Measurements from ENCODE around the gene GMFB. TPM values are rescaled to one million over a fixed set of nuclear protein-coding genes. Genes with fewer than 3 reads are reported as not detected.
A peak's percentile ranks its signal among the peaks of the same experiment; 100 is the strongest.

The GMFB gene
- polyA plus RNA-seq, 1 donor from 2014 or later, result 208 TPM

GRCh38 chr14:54489731-54490444, 1.1 kb upstream of the GMFB start (continued):
- TF ChIP-seq EP300 (conservative IDR thresholded peaks at IDR 0.05; ENCODE audit: poor library complexity, severe bottlenecking) (no peak), MXI1 (conservative IDR thresholded peaks at IDR 0.05; ENCODE audit: poor library complexity, severe bottlenecking) (no peak)

GRCh38 chr14:54489318-54489683, 521 bp upstream of the GMFB start:
- Histone ChIP-seq H3K27me3 (ENCODE audit: insufficient read depth, low read depth, low read length) (no peaks in the 10 kb centered on the region), H3K36me3 (ENCODE audit: insufficient read depth, low read length) (no peaks in the 10 kb centered on the region), H3F3A (ENCODE audit: insufficient read depth, low read length, poor library complexity, severe bottlenecking) (no peaks in the 10 kb centered on the region), H3K9me2 (ENCODE audit: insufficient read depth, low read length) (no peaks in the 10 kb centered on the region), H3K79me2 (replicated peaks; ENCODE audit: insufficient read depth, low read length) (peaks cover 33% of the 10 kb centered on the region), H3K4me2 (ENCODE audit: low read length) (peak overlapping the region; percentile 57), H3K27ac (ENCODE audit: low read length) (peak overlapping the region; percentile 86), H3K4me3 (ENCODE audit: low read length) (peak overlapping the region; percentile 99), H2AFZ (ENCODE audit: low read depth, low read length) (peak overlapping the region; percentile 42), H4K20me1 (ENCODE audit: insufficient read depth) (no peaks in the 10 kb centered on the region), H3K9me3 (ENCODE audit: low read length) (no peaks in the 10 kb centered on the region), H3K9ac (ENCODE audit: low read length) (peak overlapping the region; percentile 96)
- no peak for TF ChIP-seq TAF1 (IDR thresholded peaks at IDR 0.05; ENCODE audit: low read depth)
- no peak for TF ChIP-seq EZH2 (IDR thresholded peaks at IDR 0.05; ENCODE audit: borderline replicate concordance, insufficient read depth, low read length, poor library complexity, severe bottlenecking)
- no peak for TF ChIP-seq CTCF (IDR thresholded peaks at IDR 0.05; ENCODE audit: poor library complexity, severe bottlenecking)
- no peak for TF ChIP-seq SMC3 (conservative IDR thresholded peaks at IDR 0.05; ENCODE audit: poor library complexity)
- no peak for TF ChIP-seq EP300 (conservative IDR thresholded peaks at IDR 0.05; ENCODE audit: poor library complexity, severe bottlenecking)
- TF ChIP-seq MXI1 (conservative IDR thresholded peaks at IDR 0.05; ENCODE audit: poor library complexity, severe bottlenecking), result no peak
- no peak for TF ChIP-seq POLR2AphosphoS5 (IDR thresholded peaks at IDR 0.05)
- no peak for TF ChIP-seq REST (IDR thresholded peaks at IDR 0.05; ENCODE audit: borderline replicate concordance)
- TF ChIP-seq RAD21 (conservative IDR thresholded peaks at IDR 0.05), result no peak

- peaks cover 42% of the 10 kb centered on the region for H3K79me2 ChIP-seq (replicated peaks; ENCODE audit: insufficient read depth, low read length)
- peak overlapping the region; percentile 57 for H3K4me2 ChIP-seq (ENCODE audit: low read length)
- H2AFZ ChIP-seq (ENCODE audit: low read depth, low read length), result peak overlapping the region; percentile 83
- H3K9me2 ChIP-seq (ENCODE audit: insufficient read depth, low read length), result no peaks in the 10 kb centered on the region
- H3K9ac ChIP-seq (ENCODE audit: low read length), result peak overlapping the region; percentile 96
- no peaks in the 10 kb centered on the region for H3K36me3 ChIP-seq (ENCODE audit: insufficient read depth, low read length)
- no peaks in the 10 kb centered on the region for H3K27me3 ChIP-seq (ENCODE audit: insufficient read depth, low read depth, low read length)
- peak overlapping the region; percentile 86 for H3K27ac ChIP-seq (ENCODE audit: low read length)
- H3K4me3 ChIP-seq (ENCODE audit: low read length), result peak overlapping the region; percentile 99
- H3F3A ChIP-seq (ENCODE audit: insufficient read depth, low read length, poor library complexity, severe bottlenecking), result no peaks in the 10 kb centered on the region
- H4K20me1 ChIP-seq (ENCODE audit: insufficient read depth), result no peaks in the 10 kb centered on the region
- H3K9me3 ChIP-seq (ENCODE audit: low read length), result no peaks in the 10 kb centered on the region
- TF ChIP-seq RAD21 (conservative IDR thresholded peaks at IDR 0.05) (peak; percentile 13), TAF1 (IDR thresholded peaks at IDR 0.05; ENCODE audit: low read depth) (no peak)
These were observed 498 bp downstream of the GMFB start for GRCh38 chr14:54488318-54488645.

Data from neural cell (in vitro differentiated cells).